Heart left ventricle (tissue), 13 donors: ENCODE data around the gene COL6A1.

ENCODE experiments used
- CTCF ChIP-seq, 12 donors: fragments of 200-600 bp; sonication (generic) in 4 of 12; IDR thresholded peaks; one replicate each; pipeline versions ENCODE4 v1.5.0 to v1.8.0; 2018 to 2022; ENCODE audit warnings: antibody characterized with exemption in 12 of 12, mild to moderate bottlenecking in 5 of 12
- POLR2A ChIP-seq, 2 donors: fragments of 450-650 bp; IDR thresholded peaks; one replicate each; pipeline ENCODE4 v1.6.1; 2017; ENCODE audit warnings: antibody characterized with exemption in 2 of 2, mild to moderate bottlenecking in 2 of 2, moderate library complexity in 2 of 2
- donor health status: ischemic (EF 13 %, LVEDD 7.1; RV severe dilation, severe dysfunction).
- donor health status: DM: no; HTN: yes; CAD: no.
- donor health status: DM: no; HTN: no; CAD: no.
- donor health status: ischemic (EF 25% LVEDD 6.9; RV normal size, moderate dysfunction).
- donor health status: ischemic (EF 25% LVEDD 5.7; RV mildly dilated, moderate dysfunction).
- donor health status: ischemic (EF 35%, LVEDD 5.7; RV mildly dilated, moderate dysfunction).
- donor health status: nonischemic (EF 11% LVEDD 7.7; RV severe dilation, severe dysfunction).
- donor health status: DM: yes; HTN: yes; CAD: no.
- donor health status: PGD.
- donor health status: ischemic (EF 29% LVEDD 5.4; RV normal size, mild dysfunction).
- donor health status: nonischemic (EF 23%, LVEDD 6.1; RV moderate dilation, normal function).

GRCh38 chr21:46012154-46012553 is 30.6 kb downstream of the COL6A1 start:
- TF ChIP-seq CTCF (IDR thresholded peaks at IDR 0.05) (no peak), POLR2A (IDR thresholded peaks at IDR 0.05) (no peak)
